Body of pancreas (tissue), 4 donors: ENCODE data around the gene PLA2G10. TPM values are rescaled to one million over a fixed set of nuclear protein-coding genes. Genes with fewer than 3 reads are reported as not detected.
"Not testable (repeated sequence)": the region's sequence is repeated elsewhere in the genome, so short reads cannot be mapped to it uniquely, and the experiment has no call there.

ENCODE experiments used
- ATAC-seq: fragments of 150-250 bp; one replicate; pipeline ENCODE4 v1.9.1; 2016
- DNase-seq, 4 donors: peaks; one replicate each; pipeline ENCODE4 v3.0.0-alpha.2; 2019
- H3K27ac ChIP-seq, 4 donors: fragments of 200-600 bp; sonication (generic); 1 replicate in 3 of 4; 2 replicates in 1 of 4; pipeline versions ENCODE4 v1.5.1 to v1.6.1; 2016 to 2019; ENCODE audit warnings: mild to moderate bottlenecking in 1 of 4, mixed read lengths in 1 of 4, moderate library complexity in 1 of 4
- H3K27me3 ChIP-seq, 2 donors: fragments of 200-600 bp; sonication (generic); one replicate each; pipeline ENCODE4 v1.6.0; 2016; ENCODE audit warnings: mild to moderate bottlenecking in 1 of 2
- H3K36me3 ChIP-seq, 2 donors: fragments of 200-600 bp; sonication (generic); replicated peaks in 1 of 2; 2 replicates each; pipeline ENCODE4 v1.5.1; 2016; ENCODE audit warnings: low read depth in 2 of 2; ENCODE audit not compliant: insufficient read depth in 1 of 2
- H3K4me1 ChIP-seq: fragments of 200-600 bp; sonication (generic); one replicate; pipeline ENCODE4 v1.6.0; 2016
- H3K4me3 ChIP-seq, 2 donors: fragments of 200-600 bp; sonication (generic); 1 replicate in 1 of 2; 2 replicates in 1 of 2; pipeline ENCODE4 v1.5.1; 2016 to 2019
- H3K9me3 ChIP-seq, 3 donors: fragments of 200-600 bp; sonication (generic); 1 replicate in 2 of 3; 2 replicates in 1 of 3; pipeline ENCODE4 v1.5.1; 2016
- WGBS, 2 donors: methylation state at CpG; one replicate each; pipeline ENCODE4 v1.1.5; 2017; 5-methylcytosine and 5-hydroxymethylcytosine counted together
- intact Hi-C: fragments of 100-400 bp; cut with DNase I; formaldehyde crosslinking; loops from one replicate; pipeline ENCODE4 v1.15.1; 2023
- total RNA-seq, 2 donors: library from RNA; depleted of rRNA; stranded (reverse); fragments of >200 nt; gene quantifications; one replicate each; pipeline ENCODE4 v1.1.0, GENCODE V29; 2016

PLA2G10 gene, protein sequence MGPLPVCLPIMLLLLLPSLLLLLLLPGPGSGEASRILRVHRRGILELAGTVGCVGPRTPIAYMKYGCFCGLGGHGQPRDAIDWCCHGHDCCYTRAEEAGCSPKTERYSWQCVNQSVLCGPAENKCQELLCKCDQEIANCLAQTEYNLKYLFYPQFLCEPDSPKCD
- total RNA-seq, result 1 to 10 TPM in 1 of 2 donors, not detected in 1; 2.6 TPM

DNA sequence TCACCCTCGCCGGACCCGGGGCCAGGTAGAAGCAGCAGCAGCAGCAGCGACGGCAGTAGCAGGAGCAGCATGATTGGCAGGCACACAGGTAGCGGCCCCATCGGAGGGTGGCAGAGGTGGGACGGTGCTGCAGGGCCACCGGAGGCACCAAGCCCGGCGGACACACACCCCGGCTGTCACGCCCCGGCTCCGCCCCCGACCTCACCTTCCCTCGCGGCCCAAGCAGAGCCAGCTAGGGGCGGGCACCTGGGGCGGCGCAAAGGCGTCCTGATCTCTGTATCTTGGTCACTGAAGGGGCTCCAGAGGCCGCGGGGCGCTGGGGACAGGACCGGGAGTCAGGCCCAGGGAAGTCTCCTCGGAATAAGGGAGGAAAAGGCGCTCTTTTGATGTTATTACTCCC is at the start of gene PLA2G10:
Gene PLA2G10 (minus strand): TSS at position 180 of the 400 bp plus-strand sequence. CDS start 79 bp downstream, at position 101.
- peak; percentile 33 for ATAC-seq
- intact Hi-C loops, result not testable (repeated sequence)

DNA sequence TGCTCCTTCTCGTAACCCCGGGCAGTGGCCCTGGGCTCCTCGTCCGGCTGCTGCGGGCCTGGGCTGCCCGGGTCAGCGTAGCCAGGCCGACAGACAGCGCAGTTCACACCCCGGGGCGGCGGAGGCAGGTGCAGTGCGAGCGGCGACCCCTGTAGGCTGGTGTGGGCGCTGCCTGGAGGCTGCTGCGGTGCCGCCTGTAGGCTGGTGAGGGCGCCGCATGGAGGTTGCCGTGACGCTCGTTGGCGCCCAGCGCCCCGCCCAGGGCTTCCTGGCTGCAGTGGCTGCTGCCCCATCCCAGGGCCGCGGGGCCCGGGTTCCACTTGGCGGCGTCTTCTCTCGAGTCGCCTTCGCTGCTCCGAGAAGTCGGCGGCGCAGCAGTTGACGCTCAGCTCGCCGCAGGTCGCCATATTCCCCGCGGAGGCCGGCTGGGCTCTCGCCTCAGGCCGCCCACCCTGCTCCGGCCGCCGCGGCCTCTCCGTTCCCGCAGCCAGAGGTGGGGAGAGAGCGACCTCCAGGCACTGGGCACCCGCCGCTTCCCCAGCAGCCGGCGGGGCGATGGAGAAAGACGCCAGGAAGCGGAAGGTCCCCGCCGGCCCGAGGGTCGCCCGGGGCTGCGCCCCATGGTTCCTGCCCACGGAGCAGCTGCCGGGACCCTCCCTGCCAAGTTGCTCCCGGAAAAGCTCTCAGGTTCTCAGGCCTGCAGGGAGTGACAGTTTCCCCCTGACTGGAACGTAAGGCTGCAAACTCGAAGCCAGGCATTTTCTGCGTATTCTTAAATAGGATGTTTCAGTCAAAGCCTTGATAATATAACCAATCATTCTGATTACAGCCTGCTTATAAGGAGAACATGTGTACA is 48.4 kb upstream of the PLA2G10 start, which contains the start of gene NPIPA2:
Gene NPIPA2 (plus strand): TSS at position 261 of the 856 bp plus-strand sequence. CDS start 5,533 bp downstream, outside the sequence.
- H3K9me3 ChIP-seq, intact Hi-C loops, H3K36me3 ChIP-seq, H3K27me3 ChIP-seq, H3K4me3 ChIP-seq, H3K27ac ChIP-seq, DNase-seq, H3K4me1 ChIP-seq: not testable (repeated sequence)
- peak; percentile 98 for ATAC-seq
- no CpG with 5 or more reads among the region's 73 CpGs for WGBS, 2 donors

More for the DNA sequence above, at the start of gene PLA2G10:
- not testable (repeated sequence) for H3K27ac ChIP-seq, H3K4me1 ChIP-seq, H3K36me3 ChIP-seq, H3K9me3 ChIP-seq, DNase-seq, H3K27me3 ChIP-seq, H3K4me3 ChIP-seq
- WGBS, 2 donors, result no CpG with 5 or more reads among the region's 28 CpGs

DNA sequence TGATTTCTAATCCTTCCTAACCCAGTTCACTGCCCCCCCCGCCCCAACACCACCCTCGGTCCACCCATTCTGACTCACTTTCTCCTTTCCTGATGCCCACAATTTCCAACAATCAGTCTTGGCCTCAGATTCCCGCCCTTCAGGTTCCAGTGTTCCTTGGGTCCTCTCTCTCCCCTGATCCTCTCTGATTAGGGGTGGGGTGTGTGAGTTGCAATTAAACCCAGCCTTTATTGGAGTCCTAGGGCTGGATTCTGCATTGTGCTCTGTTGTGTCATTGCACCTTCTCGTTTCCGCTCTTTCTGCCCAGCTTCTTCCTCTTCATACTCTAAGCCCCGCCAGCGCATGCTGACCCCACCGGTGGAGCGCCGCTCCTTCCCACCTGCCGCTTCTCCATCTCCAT is 47.7 kb upstream of the PLA2G10 start:
- no CpG with 5 or more reads among the region's 11 CpGs for WGBS, 2 donors
- DNase-seq, H3K27me3 ChIP-seq, H3K4me3 ChIP-seq, H3K4me1 ChIP-seq, H3K9me3 ChIP-seq, ATAC-seq, H3K36me3 ChIP-seq, H3K27ac ChIP-seq, intact Hi-C loops: not testable (repeated sequence)

DNA sequence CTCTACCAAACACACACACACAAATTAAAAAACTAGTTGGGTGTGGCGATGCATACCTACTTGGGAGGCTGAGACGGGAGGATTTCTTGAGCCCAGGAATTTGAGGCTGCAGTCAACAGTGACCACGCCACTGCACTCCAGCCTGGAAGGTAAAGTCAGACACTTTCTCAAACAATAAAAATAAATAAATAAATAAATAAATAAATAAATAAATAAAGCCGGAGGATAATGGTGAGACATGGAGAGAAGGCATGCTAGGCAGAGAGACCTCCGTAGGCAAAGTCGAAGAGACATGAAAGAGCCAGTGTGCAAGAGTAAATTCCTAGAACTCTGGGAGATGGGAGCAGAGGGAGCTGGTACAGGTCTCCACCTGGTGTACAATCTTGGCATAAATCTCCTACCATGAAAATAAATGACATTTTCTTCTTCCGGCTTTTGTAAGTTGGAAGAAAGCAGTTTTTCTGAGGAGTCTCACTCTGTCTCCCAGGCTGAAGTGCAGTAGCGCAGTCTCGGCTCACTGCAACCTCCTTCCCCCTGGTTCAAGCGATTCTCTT is 46.8 kb upstream of the PLA2G10 start:
- no CpG with 5 or more reads among the region's 10 CpGs for WGBS, 2 donors
- H3K27ac ChIP-seq, H3K4me3 ChIP-seq, H3K4me1 ChIP-seq, H3K36me3 ChIP-seq, intact Hi-C loops, H3K9me3 ChIP-seq, DNase-seq, H3K27me3 ChIP-seq: not testable (repeated sequence)
- peak; percentile 52 for ATAC-seq

DNA sequence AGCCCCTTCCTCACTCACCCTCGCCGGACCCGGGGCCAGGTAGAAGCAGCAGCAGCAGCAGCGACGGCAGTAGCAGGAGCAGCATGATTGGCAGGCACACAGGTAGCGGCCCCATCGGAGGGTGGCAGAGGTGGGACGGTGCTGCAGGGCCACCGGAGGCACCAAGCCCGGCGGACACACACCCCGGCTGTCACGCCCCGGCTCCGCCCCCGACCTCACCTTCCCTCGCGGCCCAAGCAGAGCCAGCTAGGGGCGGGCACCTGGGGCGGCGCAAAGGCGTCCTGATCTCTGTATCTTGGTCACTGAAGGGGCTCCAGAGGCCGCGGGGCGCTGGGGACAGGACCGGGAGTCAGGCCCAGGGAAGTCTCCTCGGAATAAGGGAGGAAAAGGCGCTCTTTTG is 39.1 kb upstream of the PLA2G10 start:
- DNase-seq, H3K27me3 ChIP-seq, H3K36me3 ChIP-seq, ATAC-seq, H3K4me3 ChIP-seq, H3K4me1 ChIP-seq, H3K9me3 ChIP-seq, intact Hi-C loops, H3K27ac ChIP-seq: not testable (repeated sequence)
- no CpG with 5 or more reads among the region's 28 CpGs for WGBS, 2 donors

DNA sequence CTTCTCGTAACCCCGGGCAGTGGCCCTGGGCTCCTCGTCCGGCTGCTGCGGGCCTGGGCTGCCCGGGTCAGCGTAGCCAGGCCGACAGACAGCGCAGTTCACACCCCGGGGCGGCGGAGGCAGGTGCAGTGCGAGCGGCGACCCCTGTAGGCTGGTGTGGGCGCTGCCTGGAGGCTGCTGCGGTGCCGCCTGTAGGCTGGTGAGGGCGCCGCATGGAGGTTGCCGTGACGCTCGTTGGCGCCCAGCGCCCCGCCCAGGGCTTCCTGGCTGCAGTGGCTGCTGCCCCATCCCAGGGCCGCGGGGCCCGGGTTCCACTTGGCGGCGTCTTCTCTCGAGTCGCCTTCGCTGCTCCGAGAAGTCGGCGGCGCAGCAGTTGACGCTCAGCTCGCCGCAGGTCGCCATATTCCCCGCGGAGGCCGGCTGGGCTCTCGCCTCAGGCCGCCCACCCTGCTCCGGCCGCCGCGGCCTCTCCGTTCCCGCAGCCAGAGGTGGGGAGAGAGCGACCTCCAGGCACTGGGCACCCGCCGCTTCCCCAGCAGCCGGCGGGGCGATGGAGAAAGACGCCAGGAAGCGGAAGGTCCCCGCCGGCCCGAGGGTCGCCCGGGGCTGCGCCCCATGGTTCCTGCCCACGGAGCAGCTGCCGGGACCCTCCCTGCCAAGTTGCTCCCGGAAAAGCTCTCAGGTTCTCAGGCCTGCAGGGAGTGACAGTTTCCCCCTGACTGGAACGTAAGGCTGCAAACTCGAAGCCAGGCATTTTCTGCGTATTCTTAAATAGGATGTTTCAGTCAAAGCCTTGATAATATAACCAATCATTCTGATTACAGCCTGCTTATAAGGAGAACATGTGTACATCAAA is 9.3 kb upstream of the PLA2G10 start, which contains the start of gene NPIPA3:
Gene NPIPA3 (plus strand): TSS at position 256 of the 856 bp plus-strand sequence. CDS start 5,533 bp downstream, outside the sequence.
- DNase-seq, H3K36me3 ChIP-seq, H3K9me3 ChIP-seq, H3K4me3 ChIP-seq, H3K27ac ChIP-seq, intact Hi-C loops, H3K27me3 ChIP-seq, H3K4me1 ChIP-seq: not testable (repeated sequence)
- WGBS, 2 donors, result no CpG with 5 or more reads among the region's 73 CpGs
- peak; percentile 96 for ATAC-seq

DNA sequence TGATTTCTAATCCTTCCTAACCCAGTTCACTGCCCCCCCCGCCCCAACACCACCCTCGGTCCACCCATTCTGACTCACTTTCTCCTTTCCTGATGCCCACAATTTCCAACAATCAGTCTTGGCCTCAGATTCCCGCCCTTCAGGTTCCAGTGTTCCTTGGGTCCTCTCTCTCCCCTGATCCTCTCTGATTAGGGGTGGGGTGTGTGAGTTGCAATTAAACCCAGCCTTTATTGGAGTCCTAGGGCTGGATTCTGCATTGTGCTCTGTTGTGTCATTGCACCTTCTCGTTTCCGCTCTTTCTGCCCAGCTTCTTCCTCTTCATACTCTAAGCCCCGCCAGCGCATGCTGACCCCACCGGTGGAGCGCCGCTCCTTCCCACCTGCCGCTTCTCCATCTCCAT is 8.6 kb upstream of the PLA2G10 start:
- ATAC-seq, H3K4me3 ChIP-seq, H3K4me1 ChIP-seq, intact Hi-C loops, H3K9me3 ChIP-seq, DNase-seq, H3K36me3 ChIP-seq, H3K27me3 ChIP-seq, H3K27ac ChIP-seq: not testable (repeated sequence)
- no CpG with 5 or more reads among the region's 11 CpGs for WGBS, 2 donors
